ENCODE results near the gene WDR93.

WDR93 gene

GRCh38 chr15:89749526-89749925 is 58.9 kb downstream of the WDR93 start:
- Histone ChIP-seq H3K4me1 (ENCODE audit: control insufficient read depth, insufficient read depth, low read length, unreplicated experiment) (no peaks in the 10 kb centered on the region), H2AFZ (ENCODE audit: low read length, unreplicated experiment) (no peak overlapping the region), H3K4me3 (ENCODE audit: low read depth, low read length) (peak overlapping the region; percentile 85), H3K36me3 (ENCODE audit: insufficient read depth, low read length) (no peaks in the 10 kb centered on the region), H3K27ac (ENCODE audit: low read depth, low read length) (no peak overlapping the region), H3K79me2 (ENCODE audit: control insufficient read depth, insufficient read depth, low read length, unreplicated experiment) (no peaks in the 10 kb centered on the region), H3K27me3 (ENCODE audit: insufficient read depth, low read length) (peaks cover 15% of the 10 kb centered on the region; the same call in 1 of the 2 replicates)

- no peaks in the 10 kb centered on the region for H3K4me1 ChIP-seq (ENCODE audit: control insufficient read depth, insufficient read depth, low read length, unreplicated experiment)
- H3K27ac ChIP-seq (ENCODE audit: low read depth, low read length): no peak overlapping the region
- no peaks in the 10 kb centered on the region for H3K79me2 ChIP-seq (ENCODE audit: control insufficient read depth, insufficient read depth, low read length, unreplicated experiment)
- H3K36me3 ChIP-seq (ENCODE audit: insufficient read depth, low read length): no peaks in the 10 kb centered on the region
- H2AFZ ChIP-seq (ENCODE audit: low read length, unreplicated experiment): peak overlapping the region; percentile 79
- H3K4me3 ChIP-seq (ENCODE audit: low read depth, low read length): peak overlapping the region; percentile 85
- peaks cover 15% of the 10 kb centered on the region; the same call in 1 of the 2 replicates for H3K27me3 ChIP-seq (ENCODE audit: insufficient read depth, low read length)
Observed at GRCh38 chr15:89749951-89750559, 59.4 kb downstream of the WDR93 start.

- Histone ChIP-seq H2AFZ (ENCODE audit: low read length, unreplicated experiment) (peak within 1 kb of the TSS; percentile 79), H3K4me1 (ENCODE audit: control insufficient read depth, insufficient read depth, low read length, unreplicated experiment) (no peaks in the 10 kb centered on the region), H3K27me3 (ENCODE audit: insufficient read depth, low read length) (peaks cover 15% of the 10 kb centered on the region; the same call in 1 of the 2 replicates), H3K79me2 (ENCODE audit: control insufficient read depth, insufficient read depth, low read length, unreplicated experiment) (no peaks in the 10 kb centered on the region), H3K36me3 (ENCODE audit: insufficient read depth, low read length) (no peaks in the 10 kb centered on the region), H3K27ac (ENCODE audit: low read depth, low read length) (no peak within 1 kb of the TSS), H3K4me3 (ENCODE audit: low read depth, low read length) (peak within 1 kb of the TSS; percentile 85)
Observed at GRCh38 chr15:89750560-89751542, 60.2 kb downstream of the WDR93 start, which contains the start of gene MESP1. Gene MESP1 (minus strand): TSS chr15:89751249. CDS start chr15:89751231, 18 bp downstream.

- Histone ChIP-seq H3K27me3 (ENCODE audit: insufficient read depth, low read length) (peaks cover 15% of the 10 kb centered on the region; the same call in 1 of the 2 replicates), H2AFZ (ENCODE audit: low read length, unreplicated experiment) (no peak overlapping the region), H3K36me3 (ENCODE audit: insufficient read depth, low read length) (no peaks in the 10 kb centered on the region), H3K4me3 (ENCODE audit: low read depth, low read length) (no peak overlapping the region), H3K4me1 (ENCODE audit: control insufficient read depth, insufficient read depth, low read length, unreplicated experiment) (no peaks in the 10 kb centered on the region), H3K79me2 (ENCODE audit: control insufficient read depth, insufficient read depth, low read length, unreplicated experiment) (no peaks in the 10 kb centered on the region), H3K27ac (ENCODE audit: low read depth, low read length) (no peak overlapping the region)
Observed at GRCh38 chr15:89751748-89752147, 61.1 kb downstream of the WDR93 start.

- Histone ChIP-seq H2AFZ (ENCODE audit: low read length, unreplicated experiment) (no peak overlapping the region), H3K4me1 (ENCODE audit: control insufficient read depth, insufficient read depth, low read length, unreplicated experiment) (no peaks in the 10 kb centered on the region), H3K27me3 (ENCODE audit: insufficient read depth, low read length) (peaks cover 14% of the 10 kb centered on the region; the same call in 1 of the 2 replicates), H3K4me3 (ENCODE audit: low read depth, low read length) (no peak overlapping the region), H3K36me3 (ENCODE audit: insufficient read depth, low read length) (no peaks in the 10 kb centered on the region), H3K79me2 (ENCODE audit: control insufficient read depth, insufficient read depth, low read length, unreplicated experiment) (no peaks in the 10 kb centered on the region), H3K27ac (ENCODE audit: low read depth, low read length) (no peak overlapping the region)
Observed at GRCh38 chr15:89753855-89754254, 63.2 kb downstream of the WDR93 start.

DNA sequence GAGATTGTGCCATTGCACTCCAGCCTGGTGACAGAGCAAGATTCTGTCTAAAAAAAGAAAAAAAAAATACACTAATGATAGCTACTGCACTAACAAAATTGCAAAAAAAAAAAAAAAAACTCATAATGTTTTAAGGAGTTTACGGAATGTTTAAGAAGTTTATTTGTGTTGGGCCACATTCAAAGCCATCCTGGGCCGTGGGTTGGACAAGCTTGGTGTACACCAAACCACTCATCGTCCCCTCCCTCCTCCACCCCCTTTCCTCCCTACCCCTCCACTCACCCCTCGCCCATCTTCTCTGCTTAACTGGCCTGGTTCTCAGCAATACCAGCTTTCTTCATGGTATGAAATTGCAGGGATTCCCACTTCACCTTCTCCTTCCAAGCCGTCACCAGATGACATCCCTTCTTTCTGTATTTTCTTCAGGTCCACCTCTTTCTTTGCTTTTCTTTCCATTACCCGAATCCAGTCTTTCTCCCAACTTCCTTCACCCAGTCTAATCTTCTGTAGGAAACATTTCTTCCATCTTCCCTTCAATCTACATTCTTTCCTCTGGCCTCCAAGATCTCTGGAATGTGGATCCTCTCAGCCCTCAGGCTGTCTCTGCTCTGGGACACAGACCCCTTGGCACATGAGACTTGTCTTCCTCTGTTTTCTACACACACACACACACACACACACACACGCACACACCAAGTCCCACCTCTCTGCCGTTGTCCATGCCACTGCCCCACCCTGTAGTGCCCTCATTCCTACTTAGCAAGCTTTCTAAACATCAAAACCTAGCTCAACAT is 63.9 kb downstream of the WDR93 start:
- no peaks in the 10 kb centered on the region for H3K36me3 ChIP-seq (ENCODE audit: insufficient read depth, low read length)
- no peak overlapping the region for H3K27ac ChIP-seq (ENCODE audit: low read depth, low read length)
- peaks cover 7% of the 10 kb centered on the region; the same call in 1 of the 2 replicates for H3K27me3 ChIP-seq (ENCODE audit: insufficient read depth, low read length)
- H3K4me1 ChIP-seq (ENCODE audit: control insufficient read depth, insufficient read depth, low read length, unreplicated experiment): no peaks in the 10 kb centered on the region
- H2AFZ ChIP-seq (ENCODE audit: low read length, unreplicated experiment): no peak overlapping the region
- H3K4me3 ChIP-seq (ENCODE audit: low read depth, low read length): no peak overlapping the region
- no peaks in the 10 kb centered on the region for H3K79me2 ChIP-seq (ENCODE audit: control insufficient read depth, insufficient read depth, low read length, unreplicated experiment)

DNA sequence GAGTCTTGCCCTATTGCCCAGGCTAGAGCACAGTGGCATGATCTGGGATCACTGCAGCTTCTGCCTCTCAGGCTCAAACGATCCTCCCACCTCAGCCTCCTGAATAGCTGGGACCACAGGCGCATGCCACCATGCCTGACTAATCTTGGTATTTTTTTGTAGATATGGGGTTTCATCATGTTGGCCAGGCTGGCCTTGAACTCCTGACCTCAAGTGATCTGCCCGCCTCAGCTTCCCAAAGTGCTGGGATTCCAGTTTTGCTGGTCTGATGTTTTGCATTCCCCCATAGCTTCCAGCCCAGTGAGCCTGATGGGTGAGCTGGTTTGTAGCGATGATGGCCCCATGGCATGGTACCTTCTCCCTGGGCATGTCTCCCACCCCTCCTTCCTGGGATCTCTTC is 65.1 kb downstream of the WDR93 start:
- Histone ChIP-seq H3K4me3 (ENCODE audit: low read depth, low read length) (no peak overlapping the region), H3K36me3 (ENCODE audit: insufficient read depth, low read length) (no peaks in the 10 kb centered on the region), H3K79me2 (ENCODE audit: control insufficient read depth, insufficient read depth, low read length, unreplicated experiment) (no peaks in the 10 kb centered on the region), H2AFZ (ENCODE audit: low read length, unreplicated experiment) (no peak overlapping the region), H3K27ac (ENCODE audit: low read depth, low read length) (no peak overlapping the region), H3K4me1 (ENCODE audit: control insufficient read depth, insufficient read depth, low read length, unreplicated experiment) (no peaks in the 10 kb centered on the region), H3K27me3 (ENCODE audit: insufficient read depth, low read length) (no peaks in the 10 kb centered on the region)

DNA sequence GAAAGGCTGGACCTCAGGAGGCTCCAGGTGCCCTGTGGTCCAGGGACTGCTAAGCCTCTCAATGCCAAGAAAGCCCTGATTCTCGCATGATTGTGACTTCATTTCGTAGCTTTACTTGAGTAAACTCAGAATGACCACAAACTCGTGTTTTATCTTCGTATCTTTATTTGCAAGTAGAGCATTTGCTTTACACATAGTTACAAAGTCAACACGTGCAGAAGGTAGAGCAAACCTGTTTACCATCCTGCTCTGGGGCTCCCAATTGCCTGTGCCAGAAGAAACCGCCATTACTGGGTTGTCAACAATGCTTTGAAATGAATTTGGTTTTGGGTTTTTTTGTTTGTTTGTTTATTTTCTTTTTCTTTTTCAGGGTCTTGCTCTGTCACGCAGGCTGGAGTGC is 66.3 kb downstream of the WDR93 start:
- Histone ChIP-seq H3K27ac (ENCODE audit: low read depth, low read length) (no peak overlapping the region), H2AFZ (ENCODE audit: low read length, unreplicated experiment) (no peak overlapping the region), H3K27me3 (ENCODE audit: insufficient read depth, low read length) (no peaks in the 10 kb centered on the region), H3K79me2 (ENCODE audit: control insufficient read depth, insufficient read depth, low read length, unreplicated experiment) (no peaks in the 10 kb centered on the region), H3K4me3 (ENCODE audit: low read depth, low read length) (no peak overlapping the region), H3K4me1 (ENCODE audit: control insufficient read depth, insufficient read depth, low read length, unreplicated experiment) (no peaks in the 10 kb centered on the region), H3K36me3 (ENCODE audit: insufficient read depth, low read length) (no peaks in the 10 kb centered on the region)

DNA sequence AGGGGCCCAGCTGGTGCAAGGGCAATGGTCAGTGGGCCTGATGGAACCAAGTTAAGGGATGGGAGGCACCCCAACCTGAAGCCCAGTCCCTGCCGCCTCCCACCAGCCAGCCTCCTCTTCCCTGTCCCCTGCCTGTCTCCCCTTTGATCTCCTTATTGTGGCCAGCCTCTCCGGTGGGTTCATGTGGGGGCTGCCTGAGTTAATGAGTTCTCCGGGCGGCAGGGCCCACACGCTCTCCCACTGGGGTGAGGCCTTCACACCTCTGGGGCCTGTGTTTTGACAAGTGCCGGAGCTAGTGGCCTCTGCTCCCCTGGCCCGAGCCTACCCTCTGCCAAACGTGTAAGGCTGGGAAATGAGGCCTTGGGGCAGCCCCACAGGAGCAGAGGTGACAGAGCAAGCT is 67.7 kb downstream of the WDR93 start:
- Histone ChIP-seq H3K4me1 (ENCODE audit: control insufficient read depth, insufficient read depth, low read length, unreplicated experiment) (no peaks in the 10 kb centered on the region), H3K27me3 (ENCODE audit: insufficient read depth, low read length) (no peaks in the 10 kb centered on the region), H3K27ac (ENCODE audit: low read depth, low read length) (no peak overlapping the region), H3K79me2 (ENCODE audit: control insufficient read depth, insufficient read depth, low read length, unreplicated experiment) (no peaks in the 10 kb centered on the region), H3K4me3 (ENCODE audit: low read depth, low read length) (no peak overlapping the region), H2AFZ (ENCODE audit: low read length, unreplicated experiment) (no peak overlapping the region), H3K36me3 (ENCODE audit: insufficient read depth, low read length) (no peaks in the 10 kb centered on the region)

DNA sequence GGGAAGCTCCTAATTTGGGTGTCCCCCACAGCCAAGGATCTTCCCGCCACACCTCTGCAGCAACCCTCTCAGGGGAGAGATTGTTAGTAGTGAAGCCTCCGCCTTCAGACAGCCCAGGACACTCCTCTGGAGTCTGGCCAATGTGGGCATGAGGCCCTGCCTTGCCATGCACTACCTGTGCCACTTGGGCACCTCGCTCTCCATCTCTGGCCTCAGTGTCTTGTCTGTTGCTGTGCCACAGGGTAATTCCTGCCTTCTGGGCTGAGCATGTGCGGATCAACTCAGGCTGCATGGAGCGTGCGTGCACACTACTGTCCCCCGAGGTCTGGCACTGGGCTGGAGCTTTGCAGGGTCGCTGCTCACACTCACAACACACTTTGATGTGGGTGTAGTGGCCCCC is 68.4 kb downstream of the WDR93 start:
- Histone ChIP-seq H3K4me3 (ENCODE audit: low read depth, low read length) (no peak overlapping the region), H3K36me3 (ENCODE audit: insufficient read depth, low read length) (peaks cover 5% of the 10 kb centered on the region; the same call in 1 of the 2 replicates), H2AFZ (ENCODE audit: low read length, unreplicated experiment) (no peak overlapping the region), H3K27ac (ENCODE audit: low read depth, low read length) (no peak overlapping the region), H3K4me1 (ENCODE audit: control insufficient read depth, insufficient read depth, low read length, unreplicated experiment) (no peaks in the 10 kb centered on the region), H3K79me2 (ENCODE audit: control insufficient read depth, insufficient read depth, low read length, unreplicated experiment) (no peaks in the 10 kb centered on the region), H3K27me3 (ENCODE audit: insufficient read depth, low read length) (no peaks in the 10 kb centered on the region)
